Transverse colon (tissue), 4 donors: Measurements from ENCODE around the gene SLC7A8. TPM values are rescaled to one million over a fixed set of nuclear protein-coding genes. Genes with fewer than 3 reads are reported as not detected.

Experiments used
- DNase-seq: peaks from one replicate; pipeline ENCODE4 v3.0.0-alpha.2; 2019
- H3K27ac ChIP-seq, 4 donors: fragments of 200-600 bp; sonication (generic); 2 replicates each; pipeline ENCODE4 v1.5.1; 2016 to 2018; ENCODE audit warnings: inconsistent platforms in 4 of 4
- H3K27me3 ChIP-seq: fragments of 200-600 bp; sonication (generic); 2 replicates; pipeline ENCODE4 v1.5.1; 2017; ENCODE audit warnings: inconsistent platforms
- H3K36me3 ChIP-seq, 4 donors: fragments of 200-600 bp; sonication (generic); 2 replicates each; pipeline ENCODE4 v1.5.1; 2017 to 2019; ENCODE audit warnings: inconsistent platforms in 4 of 4
- H3K4me1 ChIP-seq, 4 donors: fragments of 200-600 bp; sonication (generic); 2 replicates each; pipeline ENCODE4 v1.5.1; 2017 to 2020; ENCODE audit warnings: inconsistent platforms in 4 of 4
- H3K4me3 ChIP-seq, 4 donors: fragments of 200-600 bp; sonication (generic); 1 replicate in 1 of 4; 2 replicates in 3 of 4; pipeline versions ENCODE4 v1.5.1 to v1.6.1; 2017 to 2019; ENCODE audit warnings: inconsistent platforms in 4 of 4
- H3K9me3 ChIP-seq, 2 donors: fragments of 200-600 bp; sonication (generic); 2 replicates each; pipeline ENCODE4 v1.5.1; 2017 to 2019; ENCODE audit warnings: inconsistent platforms in 2 of 2
- EP300 ChIP-seq: sonication (generic); formaldehyde crosslinking; IDR thresholded peaks from one replicate; pipeline ENCODE4 v1.6.1; 2017; ENCODE audit warnings: antibody characterized with exemption, low read depth
- POLR2A ChIP-seq: fragments of 450-650 bp; IDR thresholded peaks from one replicate; pipeline ENCODE4 v1.6.1; 2016; ENCODE audit warnings: antibody characterized with exemption, mild to moderate bottlenecking, moderate library complexity
- POLR2AphosphoS5 ChIP-seq, 3 donors: sonication (generic); formaldehyde crosslinking; IDR thresholded peaks; one replicate each; pipeline ENCODE4 v1.6.1; 2016; ENCODE audit warnings: antibody characterized with exemption in 3 of 3
- WGBS, 2 donors: methylation state at CpG; one replicate each; pipeline ENCODE4 v1.1.5; 2018; ENCODE audit warnings: low coverage in 1 of 2; 5-methylcytosine and 5-hydroxymethylcytosine counted together
- in situ Hi-C, 4 donors: fragments of 200-750 bp; cut with MboI; loops; one replicate each; pipeline versions ENCODE4 v1.15.0 to v1.15.1; 2017; ENCODE audit warnings: low sequenced_read_pairs in 3 of 4, low pct_ligation_motif_present in 1 of 4, low pct_unique_long_range_greater_than_20kb in 1 of 4
- intact Hi-C: fragments of 100-400 bp; cut with DNase I; formaldehyde crosslinking; loops from one replicate; pipeline ENCODE4 v1.15.1; 2023; ENCODE audit warnings: low total_unique reads
- total RNA-seq, 4 donors: library from RNA; depleted of rRNA; stranded (reverse); fragments of >200 nt; gene quantifications; one replicate each; pipeline ENCODE4 v1.1.0, GENCODE V29; 2016
- TF ChIP-seq, protein P1 (sequence below), 5 experiments: fragments of 200-600 bp in 3 of 5; fragments of 450-650 bp in 2 of 5; sonication (generic) in 3 of 5; IDR thresholded peaks; 1 replicate in 2 of 5; 2 replicates in 3 of 5; pipeline ENCODE4 v1.5.1; 2016 to 2017; ENCODE audit warnings: antibody characterized with exemption in 5 of 5, inconsistent platforms in 3 of 5, mild to moderate bottlenecking in 2 of 5, moderate library complexity in 1 of 5

Gene SLC7A8
- total RNA-seq, 4 donors from 2014 or later, result 5.2 to 29.1 (median 14.2) TPM

DNA sequence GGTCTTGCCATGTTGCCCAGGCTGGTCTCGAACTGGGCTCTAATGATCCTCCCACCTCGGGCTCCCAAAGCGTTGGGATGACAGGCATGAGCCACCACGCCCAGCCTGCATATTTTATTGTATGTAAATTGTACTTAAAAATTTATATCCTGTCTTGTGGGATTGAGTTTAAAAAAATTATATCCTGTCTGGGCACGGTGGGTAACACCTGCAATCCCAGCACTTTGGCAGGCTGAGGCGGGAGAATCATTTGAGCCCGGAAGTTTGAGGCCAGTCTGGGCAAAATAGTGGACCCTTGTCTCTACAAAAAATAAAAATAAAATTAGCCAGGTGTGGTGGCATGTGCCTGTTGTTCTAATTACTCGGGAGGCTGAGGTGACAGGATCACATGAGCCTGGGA is 50.5 kb downstream of the SLC7A8 start:
- no peaks in the 10 kb centered on the region for H3K9me3 ChIP-seq
- intact Hi-C loops, result no loop called here
- no peak for DNase-seq
- no peaks in the 10 kb centered on the region for H3K4me1 ChIP-seq
- no peak for TF ChIP-seq EP300
- TF ChIP-seq POLR2A, result no peak
- TF ChIP-seq, protein P1, sequence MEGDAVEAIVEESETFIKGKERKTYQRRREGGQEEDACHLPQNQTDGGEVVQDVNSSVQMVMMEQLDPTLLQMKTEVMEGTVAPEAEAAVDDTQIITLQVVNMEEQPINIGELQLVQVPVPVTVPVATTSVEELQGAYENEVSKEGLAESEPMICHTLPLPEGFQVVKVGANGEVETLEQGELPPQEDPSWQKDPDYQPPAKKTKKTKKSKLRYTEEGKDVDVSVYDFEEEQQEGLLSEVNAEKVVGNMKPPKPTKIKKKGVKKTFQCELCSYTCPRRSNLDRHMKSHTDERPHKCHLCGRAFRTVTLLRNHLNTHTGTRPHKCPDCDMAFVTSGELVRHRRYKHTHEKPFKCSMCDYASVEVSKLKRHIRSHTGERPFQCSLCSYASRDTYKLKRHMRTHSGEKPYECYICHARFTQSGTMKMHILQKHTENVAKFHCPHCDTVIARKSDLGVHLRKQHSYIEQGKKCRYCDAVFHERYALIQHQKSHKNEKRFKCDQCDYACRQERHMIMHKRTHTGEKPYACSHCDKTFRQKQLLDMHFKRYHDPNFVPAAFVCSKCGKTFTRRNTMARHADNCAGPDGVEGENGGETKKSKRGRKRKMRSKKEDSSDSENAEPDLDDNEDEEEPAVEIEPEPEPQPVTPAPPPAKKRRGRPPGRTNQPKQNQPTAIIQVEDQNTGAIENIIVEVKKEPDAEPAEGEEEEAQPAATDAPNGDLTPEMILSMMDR (IDR thresholded peaks at IDR 0.05), result no peak
- no peak for TF ChIP-seq POLR2AphosphoS5 (IDR thresholded peaks at IDR 0.05)
- no peaks in the 10 kb centered on the region for H3K27me3 ChIP-seq
- no peak overlapping the region for H3K4me3 ChIP-seq
- H3K36me3 ChIP-seq, result no peaks in the 10 kb centered on the region
- H3K27ac ChIP-seq, result no peak overlapping the region
- 78 to 80% methylated on average over 3 to 8 of the region's 8 CpGs for WGBS, 2 donors
- in situ Hi-C loops, result no loop called here

DNA sequence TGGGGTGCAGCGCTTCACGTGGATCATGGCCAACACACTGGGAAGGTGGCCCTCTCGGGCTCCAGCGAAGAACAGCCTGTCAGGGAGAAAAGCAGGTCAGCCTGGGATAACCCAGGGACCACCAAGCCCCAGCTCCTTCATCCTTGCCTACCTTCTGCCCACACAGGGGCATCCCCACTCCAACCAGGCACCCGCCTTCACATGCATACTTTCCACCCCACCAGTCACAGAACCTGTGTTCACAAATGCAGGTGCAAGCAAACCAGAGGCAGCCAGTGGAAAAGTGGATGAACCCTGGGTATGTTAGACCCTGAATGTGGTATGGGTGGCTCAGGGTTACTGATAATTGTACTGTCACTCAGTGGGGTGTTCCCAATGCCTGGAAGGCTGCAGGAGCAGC is 52.0 kb downstream of the SLC7A8 start:
- no peak overlapping the region for H3K27ac ChIP-seq
- DNase-seq, result no peak

DNA sequence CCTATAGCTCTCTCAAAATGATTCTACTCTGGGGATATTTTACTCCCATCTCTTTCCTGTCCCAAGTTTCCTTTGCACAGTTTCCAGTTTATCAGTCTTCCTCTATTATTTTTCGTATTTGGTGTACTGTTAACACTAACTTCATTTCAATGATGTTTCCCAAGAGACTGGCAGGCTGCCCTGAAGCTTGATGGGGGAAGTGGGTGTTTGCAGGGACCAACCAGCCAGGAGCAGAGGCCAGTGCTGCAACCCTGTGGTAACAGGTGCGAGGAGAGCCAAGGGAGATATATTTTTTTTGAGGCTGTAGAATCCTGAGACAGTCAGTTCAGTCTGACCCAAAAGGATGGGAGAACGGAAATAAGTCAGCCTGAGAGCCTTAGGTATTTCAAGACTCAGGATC is 52.6 kb downstream of the SLC7A8 start:
- H3K9me3 ChIP-seq, result no peaks in the 10 kb centered on the region
- H3K27ac ChIP-seq, result no peak overlapping the region
- H3K4me3 ChIP-seq, result no peak overlapping the region
- WGBS, 2 donors, result 71 to 90% methylated on average over 2 to 3 of the region's 3 CpGs
- in situ Hi-C loops (no loop called here), intact Hi-C loops (no loop called here)
- no peaks in the 10 kb centered on the region for H3K27me3 ChIP-seq
- TF ChIP-seq EP300 (no peak), POLR2AphosphoS5 (IDR thresholded peaks at IDR 0.05) (no peak), POLR2A (no peak)
- TF ChIP-seq, protein P1 (IDR thresholded peaks at IDR 0.05), result no peak
- H3K4me1 ChIP-seq, result no peaks in the 10 kb centered on the region
- DNase-seq, result no peak
- H3K36me3 ChIP-seq, result no peaks in the 10 kb centered on the region

More for the DNA sequence above, 52.0 kb downstream of the SLC7A8 start:
- intact Hi-C loops (no loop called here), in situ Hi-C loops (no loop called here)
- TF ChIP-seq POLR2AphosphoS5 (IDR thresholded peaks at IDR 0.05) (no peak), EP300 (no peak), POLR2A (no peak)
- TF ChIP-seq, protein P1 (IDR thresholded peaks at IDR 0.05), result no peak
- Histone ChIP-seq H3K4me1 (no peaks in the 10 kb centered on the region), H3K9me3 (no peaks in the 10 kb centered on the region), H3K36me3 (no peaks in the 10 kb centered on the region), H3K27me3 (no peaks in the 10 kb centered on the region), H3K4me3 (no peak overlapping the region)
- WGBS, 2 donors, result 71% methylated on average over 5 of the region's 5 CpGs; no CpG with 5 or more reads in 1 of the 2 donors

DNA sequence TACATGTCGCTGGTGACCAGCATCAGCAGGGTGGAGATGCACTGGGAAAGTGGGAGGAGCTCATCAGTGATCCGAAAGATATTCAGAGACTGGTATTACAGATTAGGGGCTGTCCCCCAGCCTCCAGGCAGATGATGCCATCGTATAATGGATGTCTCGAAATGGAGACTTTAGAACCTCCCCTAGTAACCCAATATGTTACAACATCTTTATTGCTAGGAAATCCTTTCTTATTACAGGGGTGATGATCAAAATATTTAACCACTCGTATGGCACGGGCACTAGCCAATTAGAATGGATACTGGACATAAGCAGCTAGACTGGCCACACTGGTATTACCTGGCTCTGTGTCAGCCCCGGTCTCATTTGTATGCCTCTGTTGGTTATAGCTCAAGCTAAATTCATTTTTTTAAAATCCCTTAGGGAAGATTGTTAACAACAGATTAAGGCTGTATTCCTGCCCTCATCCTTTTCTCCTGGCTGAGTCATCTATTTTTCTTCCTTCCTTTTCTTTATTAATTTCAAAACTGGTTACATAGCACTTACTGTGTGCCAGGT is 53.6 kb downstream of the SLC7A8 start:
- no peak for DNase-seq
- Histone ChIP-seq H3K27me3 (no peaks in the 10 kb centered on the region), H3K4me3 (no peak overlapping the region), H3K27ac (no peak overlapping the region), H3K4me1 (no peaks in the 10 kb centered on the region), H3K36me3 (no peaks in the 10 kb centered on the region), H3K9me3 (no peaks in the 10 kb centered on the region)
- 89 to 91% methylated on average over 3 to 7 of the region's 7 CpGs for WGBS, 2 donors
- TF ChIP-seq, protein P1 (IDR thresholded peaks at IDR 0.05), result no peak
- no peak for TF ChIP-seq EP300
- TF ChIP-seq POLR2AphosphoS5 (IDR thresholded peaks at IDR 0.05), result no peak
- no peak for TF ChIP-seq POLR2A
- intact Hi-C loops, result no loop called here
- in situ Hi-C loops, result no loop called here
